ENCODE data around the gene RGS3. TPM values are rescaled to one million over a fixed set of nuclear protein-coding genes. Genes with fewer than 3 reads are reported as not detected.

The RGS3 gene
- total RNA-seq, 3 donors from 2014 or later: 65.9 to 83.8 (median 70.7) TPM

- Histone ChIP-seq H3K4me3 (no peak overlapping the region), H3K9me3 (no peaks in the 10 kb centered on the region), H3K36me3 (ENCODE audit: low read depth) (peaks cover 5% of the 10 kb centered on the region), H3K4me1 (ENCODE audit: low read depth) (no peaks in the 10 kb centered on the region)
- DNase-seq: no peak
- no peak for TF ChIP-seq CTCF (IDR thresholded peaks at IDR 0.05)
- ATAC-seq: no peak
- intact Hi-C loops (cut with DNase I, micrococcal nuclease): no loop called here
Observed at GRCh38 chr9:113598883-113599282, 135.4 kb downstream of the RGS3 start.

DNA sequence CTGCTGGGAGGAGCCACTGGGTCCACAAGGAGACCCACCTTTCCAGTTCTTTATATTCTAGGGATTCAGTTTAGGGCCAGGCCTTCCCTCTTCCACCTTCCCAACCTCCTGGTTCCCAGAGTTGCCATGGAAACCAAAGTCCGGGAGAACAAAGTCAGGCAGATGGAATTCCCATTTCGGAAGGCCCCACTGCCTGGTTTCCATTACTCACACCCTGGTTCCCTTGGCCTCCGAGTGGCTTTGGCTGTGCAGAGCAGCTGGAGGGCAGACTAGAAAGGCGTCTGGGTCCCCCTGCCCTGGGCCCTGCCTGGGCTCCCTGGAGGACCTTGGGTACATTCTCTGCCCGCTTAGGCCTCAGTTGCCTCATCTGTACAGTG lies 136.1 kb downstream of the RGS3 start:
- Histone ChIP-seq H3K9me3 (no peaks in the 10 kb centered on the region), H3K36me3 (ENCODE audit: low read depth) (peaks cover 5% of the 10 kb centered on the region), H3K4me1 (ENCODE audit: low read depth) (no peaks in the 10 kb centered on the region), H3K4me3 (no peak overlapping the region)
- intact Hi-C loops (cut with DNase I, micrococcal nuclease): no loop called here
- ATAC-seq: no peak
- DNase-seq: peak in 1 of 3 donors; percentile 14
- no peak for TF ChIP-seq CTCF (IDR thresholded peaks at IDR 0.05)

DNA sequence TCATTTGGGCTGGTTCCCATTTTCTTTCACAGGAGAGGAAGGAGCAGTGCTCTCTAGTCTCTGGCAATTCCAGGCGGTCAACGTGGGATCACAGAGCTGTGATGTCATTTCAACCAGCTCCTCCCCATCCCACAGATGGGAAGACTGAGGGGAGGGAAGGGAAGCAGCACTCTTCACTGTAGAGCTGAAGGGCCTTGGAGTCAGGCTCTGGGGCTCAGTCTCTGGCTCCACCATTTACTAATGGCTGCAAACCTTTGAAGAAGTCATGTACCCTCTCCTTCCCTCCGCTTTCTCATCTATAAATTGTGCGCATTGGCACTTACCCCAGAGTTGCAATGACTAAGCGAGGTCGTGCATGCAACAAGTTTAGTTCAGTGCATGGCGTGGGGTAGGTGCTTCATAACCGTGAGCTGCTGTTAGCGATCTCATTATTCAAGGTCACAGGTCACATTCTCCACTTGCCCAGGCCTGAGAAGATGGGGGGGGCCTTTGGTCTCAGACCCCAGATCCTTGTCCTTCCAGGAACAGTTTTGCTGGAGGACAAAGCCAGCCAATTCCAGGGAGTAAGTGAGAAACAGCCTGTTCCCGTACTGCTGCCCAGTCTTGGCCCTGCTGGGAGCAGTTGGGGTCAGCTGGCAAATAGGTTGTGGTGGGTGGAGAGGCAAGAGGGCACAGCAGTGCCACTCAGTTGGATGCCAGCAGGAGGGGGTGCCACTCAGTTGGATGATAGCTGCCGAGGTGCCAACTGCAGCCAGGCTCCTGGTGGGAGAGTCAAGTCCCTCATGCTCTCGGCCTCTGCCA lies 136.7 kb downstream of the RGS3 start:
- no peak for ATAC-seq
- no peaks in the 10 kb centered on the region for H3K4me1 ChIP-seq (ENCODE audit: low read depth)
- H3K9me3 ChIP-seq: no peaks in the 10 kb centered on the region
- no peak for TF ChIP-seq CTCF (IDR thresholded peaks at IDR 0.05)
- H3K36me3 ChIP-seq (ENCODE audit: low read depth): peaks cover 5% of the 10 kb centered on the region
- intact Hi-C loops (cut with DNase I, micrococcal nuclease): no loop called here
- no peak overlapping the region for H3K4me3 ChIP-seq
- peak in 1 of 3 donors; percentile 19 for DNase-seq

DNA sequence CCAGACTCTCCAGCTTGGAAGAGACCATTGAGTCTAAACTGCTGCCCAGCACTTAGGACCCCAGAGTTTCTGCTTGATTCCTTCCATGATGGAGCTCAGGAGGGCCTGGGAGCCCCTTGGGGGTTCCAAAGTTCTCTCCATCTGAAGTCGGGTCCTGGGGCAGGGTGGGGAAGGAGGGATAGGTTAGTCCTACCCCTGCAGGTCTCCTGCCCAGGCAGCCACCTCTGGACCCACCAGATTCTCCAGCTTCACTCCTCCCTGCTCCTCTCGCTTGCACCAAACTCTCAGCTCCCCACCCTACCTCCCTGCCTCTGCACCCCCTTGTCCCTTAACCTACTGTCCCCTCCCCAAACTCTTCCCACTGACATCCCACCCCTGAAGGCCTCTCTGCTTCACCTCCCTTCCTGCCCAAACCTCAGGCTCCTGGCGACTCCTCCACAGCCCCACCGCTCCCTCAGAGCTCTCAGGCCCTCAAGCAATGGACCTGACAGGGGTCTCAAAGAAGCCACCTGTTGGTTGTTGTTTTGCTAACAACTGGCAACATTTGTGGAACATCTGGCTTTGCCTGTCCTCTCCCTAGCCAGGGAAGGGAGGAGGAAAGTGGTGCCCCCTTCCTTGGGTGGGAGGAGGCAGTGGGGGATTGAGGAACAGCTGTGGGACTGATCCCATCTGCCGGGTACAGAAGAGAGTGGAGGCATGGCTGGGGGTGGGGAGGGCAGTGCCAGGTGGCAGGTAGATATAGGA lies 137.5 kb downstream of the RGS3 start:
- no peaks in the 10 kb centered on the region for H3K4me1 ChIP-seq (ENCODE audit: low read depth)
- H3K9me3 ChIP-seq: no peaks in the 10 kb centered on the region
- intact Hi-C loops (cut with DNase I, micrococcal nuclease): no loop called here
- peaks cover 5% of the 10 kb centered on the region for H3K36me3 ChIP-seq (ENCODE audit: low read depth)
- H3K4me3 ChIP-seq: no peak overlapping the region
- DNase-seq: peak in 1 of 3 donors; percentile 12
- no peak for ATAC-seq
- no peak for TF ChIP-seq CTCF (IDR thresholded peaks at IDR 0.05)

- no peak for TF ChIP-seq CTCF (IDR thresholded peaks at IDR 0.05)
- intact Hi-C loops (cut with DNase I, micrococcal nuclease): no loop called here
- Histone ChIP-seq H3K4me1 (ENCODE audit: low read depth) (no peaks in the 10 kb centered on the region), H3K9me3 (no peaks in the 10 kb centered on the region), H3K36me3 (ENCODE audit: low read depth) (peaks cover 5% of the 10 kb centered on the region), H3K4me3 (no peak overlapping the region)
- no peak for DNase-seq
- no peak for ATAC-seq
Observed at GRCh38 chr9:113601656-113602055, 138.1 kb downstream of the RGS3 start.
